HG03469 (cell line): Measurements from ENCODE around the gene MMP13.
A peak's percentile ranks its signal among the peaks of the same experiment; 100 is the strongest.
"Not testable (repeated sequence)": the region's sequence is repeated elsewhere in the genome, so short reads cannot be mapped to it uniquely, and the experiment has no call there.

Experiments
- ATAC-seq: cut with Tn5 transposase; IDR thresholded peaks from one replicate; pipeline ENCODE4 v1.9.1; 2021; ENCODE audit warnings: mild to moderate bottlenecking, moderate library complexity, moderate number of reproducible peaks; ENCODE audit not compliant: unreplicated experiment

The MMP13 gene

DNA sequence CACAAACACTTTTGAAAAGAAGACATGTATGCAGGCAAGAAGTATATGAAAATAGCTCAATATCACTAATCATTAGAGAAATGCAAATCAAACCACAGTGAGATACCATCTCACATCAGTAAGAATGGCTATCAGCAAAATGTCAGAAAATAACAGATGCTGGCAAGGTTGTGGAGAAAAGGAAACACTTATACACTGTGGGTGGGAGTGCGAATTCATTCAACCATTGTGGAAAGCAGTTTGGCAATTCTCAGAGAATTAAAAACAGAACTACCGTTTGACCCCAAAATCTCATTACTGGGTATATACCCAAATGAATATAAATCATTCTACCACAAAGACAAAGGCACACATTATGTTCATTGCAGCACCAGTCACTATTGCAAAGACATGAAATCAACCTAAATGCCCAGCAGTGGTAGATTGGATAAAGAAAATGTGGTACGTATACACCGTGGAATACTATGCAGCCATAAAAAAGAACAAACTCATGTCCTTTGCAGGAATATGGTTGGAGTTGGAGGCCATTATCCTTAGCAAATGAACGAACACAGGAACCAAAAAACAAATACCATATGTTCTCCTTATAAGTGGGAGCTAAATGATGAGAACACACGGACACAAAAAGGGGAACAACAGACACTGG lies 18.5 kb downstream of the MMP13 start:
- ATAC-seq: no peak

GRCh38 chr11:102935514-102935913 lies 20.0 kb downstream of the MMP13 start:
- ATAC-seq: no peak

DNA sequence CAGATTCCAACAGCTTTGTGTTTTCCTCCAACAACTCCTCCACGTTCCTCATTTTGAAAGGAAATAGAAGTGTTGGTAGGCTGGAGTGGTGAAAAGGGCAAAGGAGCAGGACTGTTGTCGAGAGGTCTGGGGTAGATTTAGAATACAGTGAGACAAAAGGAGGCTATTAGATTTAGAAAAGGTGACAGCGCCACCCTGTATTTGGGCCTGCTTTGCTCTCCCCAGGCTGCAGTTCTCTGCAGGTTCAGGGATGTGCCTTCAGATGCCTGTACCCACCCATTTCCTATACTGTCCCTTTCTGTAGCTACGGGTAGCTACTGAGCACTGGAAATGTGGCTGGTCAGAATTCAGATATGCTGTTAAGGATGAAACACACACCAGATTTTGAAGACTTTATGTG lies 20.8 kb downstream of the MMP13 start:
- ATAC-seq: no peak

DNA sequence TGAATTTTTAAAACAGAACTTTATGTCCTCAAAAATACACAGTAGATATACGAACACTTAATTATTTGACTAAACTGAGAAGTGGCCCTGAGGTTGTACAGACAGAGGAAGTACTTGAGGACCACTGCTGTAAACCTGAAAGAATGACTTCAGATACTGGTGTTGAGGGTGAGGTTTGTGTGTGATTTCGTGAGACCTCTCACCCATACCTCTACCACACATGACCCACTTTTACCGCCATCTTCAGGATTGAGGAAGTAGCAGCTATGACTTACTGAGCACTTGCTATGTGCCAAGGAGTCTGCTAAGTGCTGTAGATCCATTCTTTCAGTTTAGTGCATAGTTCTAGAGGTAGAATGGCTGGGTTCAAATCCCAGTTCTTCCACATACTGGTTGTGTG lies 21.9 kb downstream of the MMP13 start:
- peak; percentile 64 for ATAC-seq

DNA sequence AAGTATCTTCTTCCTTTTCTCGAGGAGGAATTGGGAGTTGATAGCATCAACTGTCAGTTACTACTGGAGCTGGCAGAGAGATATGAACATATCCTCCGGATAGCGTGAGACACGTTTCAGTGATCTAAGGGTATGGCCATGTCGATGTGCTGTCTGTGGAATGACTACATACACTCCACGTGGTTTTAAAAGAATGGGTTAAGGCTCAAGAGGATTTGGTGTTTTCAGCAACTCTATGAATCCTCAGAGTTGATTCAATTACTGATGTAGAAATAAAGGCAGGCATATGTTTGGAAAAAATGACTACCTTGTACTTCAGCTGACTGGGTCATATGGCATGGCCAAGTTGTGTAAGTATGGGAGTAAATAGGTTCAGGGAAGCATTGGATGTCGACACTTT lies 22.9 kb downstream of the MMP13 start:
- ATAC-seq: no peak

- no peak for ATAC-seq
Measured at GRCh38 chr11:102930451-102930850, 25.1 kb downstream of the MMP13 start.

DNA sequence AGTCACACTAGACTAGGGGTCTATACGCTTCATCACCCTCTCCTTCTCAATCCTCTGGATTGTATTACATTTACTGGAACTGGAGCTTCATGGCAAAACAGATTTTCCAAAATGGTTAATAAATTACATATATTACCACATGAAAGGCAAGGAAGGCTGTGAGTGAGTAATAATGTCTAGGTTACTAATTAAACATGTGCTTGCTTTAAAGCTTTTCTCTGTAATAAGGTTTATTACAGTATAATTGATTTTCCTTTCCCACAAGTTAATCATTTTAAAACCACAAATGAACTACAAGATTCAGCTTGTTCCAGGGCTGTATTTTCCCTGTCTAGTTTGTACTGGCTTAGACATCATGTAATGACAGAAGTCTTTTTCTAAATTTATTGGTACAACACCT lies 25.6 kb downstream of the MMP13 start:
- no peak for ATAC-seq

DNA sequence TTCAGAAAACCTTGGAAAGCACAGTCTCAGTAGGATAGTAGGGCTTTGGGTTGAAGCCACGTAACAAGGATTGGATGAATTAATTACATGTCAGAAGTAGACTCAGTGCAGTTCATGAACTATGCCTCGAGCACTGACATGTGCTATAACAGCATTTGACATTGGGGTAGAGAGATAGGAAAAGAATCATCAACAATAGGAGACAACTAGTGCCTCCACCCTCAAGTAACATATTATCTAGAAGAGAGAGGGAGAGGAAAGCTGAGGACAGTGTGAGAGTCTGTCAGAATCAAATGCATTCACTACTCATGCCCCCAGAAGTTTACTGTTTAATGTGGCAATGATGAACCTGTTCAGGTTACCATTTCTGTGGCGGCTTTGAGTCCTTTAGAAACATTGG lies 26.4 kb downstream of the MMP13 start:
- ATAC-seq: no peak

DNA sequence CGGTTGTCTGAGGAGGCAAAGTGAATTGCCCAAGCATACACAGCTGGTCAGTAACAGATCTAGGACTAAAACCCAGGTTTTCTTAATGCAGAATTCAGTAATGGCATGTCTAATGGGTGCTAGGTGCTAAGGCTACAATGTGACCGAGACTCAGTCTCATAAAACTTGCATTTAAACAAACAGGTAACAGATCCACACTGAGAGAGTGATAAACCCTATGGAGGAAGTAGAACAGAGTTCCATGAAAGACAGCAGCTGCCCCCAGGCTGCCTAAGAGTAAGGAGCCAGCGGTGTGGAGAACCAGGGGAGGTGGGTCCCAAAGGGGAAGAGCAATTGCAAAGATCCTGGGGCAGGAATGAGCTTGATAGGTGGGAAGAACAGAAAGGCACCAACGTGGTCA lies 27.3 kb downstream of the MMP13 start:
- ATAC-seq: no peak

- no peak for ATAC-seq
Measured at GRCh38 chr11:102927624-102927990, 27.9 kb downstream of the MMP13 start.

DNA sequence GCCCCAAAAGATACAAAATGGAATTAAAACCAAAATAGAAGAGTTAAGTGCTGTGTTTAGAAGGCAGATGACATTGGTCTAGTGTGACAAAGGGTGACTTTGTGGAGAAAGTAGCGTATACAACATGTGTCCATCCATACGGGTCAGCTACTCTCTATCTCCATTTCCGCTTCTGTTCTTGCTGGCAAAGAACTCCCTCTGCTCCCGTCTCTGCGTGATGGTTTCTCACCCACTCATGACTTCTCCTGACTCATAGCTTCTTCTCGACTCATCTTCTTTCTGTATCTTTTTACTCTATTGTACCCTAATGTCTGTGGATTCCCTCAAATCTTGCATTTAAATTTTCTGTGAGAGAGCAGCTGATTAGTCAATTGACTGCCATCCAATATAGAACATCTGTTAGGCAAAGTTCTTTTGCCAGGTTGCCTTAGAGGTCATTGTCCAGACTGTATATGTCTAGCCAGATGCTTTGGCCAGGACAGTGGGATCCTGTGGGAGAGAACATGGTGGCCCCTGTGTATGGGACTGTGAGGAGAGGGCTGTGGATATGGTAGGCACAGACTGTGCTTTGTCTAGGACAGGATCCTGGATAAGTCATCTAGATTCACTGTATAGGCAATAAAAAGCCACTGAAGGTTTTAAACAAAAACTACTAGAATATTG lies 28.4 kb downstream of the MMP13 start:
- ATAC-seq: no peak

DNA sequence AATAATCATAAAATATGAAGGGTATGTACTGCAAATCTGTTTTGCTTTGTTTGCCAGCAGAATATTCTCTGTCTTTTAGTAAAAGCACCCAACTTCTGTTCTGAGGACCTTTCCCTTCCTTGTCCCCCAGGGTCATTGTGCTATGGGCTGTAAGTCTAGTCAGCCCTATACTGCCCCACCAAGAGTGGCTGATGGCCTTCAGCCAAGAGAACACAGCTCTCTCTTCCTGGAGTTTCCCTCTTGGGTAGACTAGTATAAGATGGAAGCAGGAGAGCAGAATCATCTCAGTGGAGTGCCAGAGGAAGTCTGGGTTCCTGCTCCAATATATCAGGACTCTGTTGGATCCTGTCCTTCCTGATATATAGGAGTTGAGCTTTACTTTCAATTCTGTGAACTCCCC lies 29.0 kb downstream of the MMP13 start:
- no peak for ATAC-seq

DNA sequence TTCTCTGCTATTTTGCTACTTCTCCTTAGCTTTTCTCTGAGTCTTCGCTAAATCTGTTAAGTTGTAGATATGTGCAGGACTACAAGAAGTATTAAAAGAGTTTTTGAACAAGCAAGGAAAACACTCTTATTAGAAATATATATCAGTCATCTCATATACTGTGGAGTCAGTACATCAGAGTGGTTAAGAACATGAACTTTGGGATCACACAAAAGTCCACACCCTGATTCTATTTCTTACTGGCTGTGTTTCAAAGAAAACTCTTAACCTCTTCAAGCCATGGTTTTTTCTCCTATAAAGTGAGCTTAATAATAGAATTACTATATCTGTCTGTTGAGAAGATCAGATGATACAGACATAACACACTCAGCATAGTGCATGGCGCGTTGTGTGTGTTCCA lies 29.5 kb downstream of the MMP13 start:
- no peak for ATAC-seq

GRCh38 chr11:102924851-102925380 lies 30.6 kb downstream of the MMP13 start:
- no peak for ATAC-seq

DNA sequence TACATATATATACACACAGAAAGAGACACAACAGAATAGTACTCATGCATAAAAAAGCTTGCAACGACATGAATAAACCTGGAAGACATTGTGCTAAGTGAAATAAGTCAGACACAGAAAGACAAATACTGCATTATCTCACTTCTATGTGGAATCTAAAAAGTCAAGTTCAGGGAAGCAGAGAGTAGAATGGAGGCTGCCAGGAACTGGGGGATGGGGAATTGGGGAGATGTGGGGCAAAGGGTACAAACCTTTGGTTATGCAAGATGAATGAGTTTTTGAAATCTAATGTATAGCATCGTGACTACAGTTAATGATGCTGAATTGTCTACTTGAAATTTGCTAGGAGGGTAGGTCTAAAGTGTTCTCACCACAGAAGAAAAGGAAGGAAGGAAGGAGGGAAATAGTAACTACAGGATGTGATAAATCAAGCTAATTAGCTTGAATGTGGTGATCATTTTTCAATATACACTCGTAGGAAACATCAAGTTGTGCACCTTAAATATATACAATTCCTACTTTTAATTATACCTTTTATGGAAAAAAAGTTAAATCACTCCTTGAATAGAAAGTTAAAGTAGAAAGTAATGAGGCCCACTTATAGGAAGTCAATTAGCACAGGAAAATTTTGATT lies 33.8 kb downstream of the MMP13 start:
- no peak for ATAC-seq

GRCh38 chr11:102920118-102920684 lies 35.3 kb downstream of the MMP13 start:
- ATAC-seq: peak; percentile 95

DNA sequence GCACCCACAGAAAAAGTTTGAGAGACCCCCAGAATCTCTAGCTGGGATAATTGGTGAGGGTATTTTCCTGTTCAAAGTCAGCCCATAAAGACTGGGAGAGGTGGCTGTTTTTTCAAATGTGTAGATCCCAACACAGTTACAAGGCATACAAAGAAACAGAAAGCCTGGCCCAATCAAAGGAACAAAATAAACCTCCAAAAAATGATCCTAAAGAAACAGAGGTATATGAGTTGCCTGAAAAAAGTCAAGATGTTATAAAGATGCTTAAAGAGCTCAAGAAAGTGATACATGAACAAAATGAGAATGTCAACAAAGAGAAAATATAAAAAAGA lies 40.5 kb downstream of the MMP13 start:
- ATAC-seq: no peak

GRCh38 chr11:102914238-102915043 lies 41.1 kb downstream of the MMP13 start:
- no peak for ATAC-seq

GRCh38 chr11:102912482-102912830 lies 43.1 kb downstream of the MMP13 start:
- ATAC-seq: no peak

- no peak for ATAC-seq
Measured at GRCh38 chr11:102911758-102912481, 43.6 kb downstream of the MMP13 start.

- ATAC-seq: not testable (repeated sequence)
Measured at GRCh38 chr11:102905848-102906247, 49.7 kb downstream of the MMP13 start.
